Cardiac muscle cell (in vitro differentiated cells and primary cell): Measurements from ENCODE around the gene EMD. TPM values are rescaled to one million over a fixed set of nuclear protein-coding genes. Genes with fewer than 3 reads are reported as not detected.
"Not testable (repeated sequence)": the region's sequence is repeated elsewhere in the genome, so short reads cannot be mapped to it uniquely, and the experiment has no call there.

Experiments
- DNase-seq, 2 donors: peaks; one replicate each; pipeline versions ENCODE4 v3.0.0 to v3.0.0-alpha.2; 2010 to 2017; ENCODE audit warnings: low read depth in 1 of 2, low spot score in 1 of 2
- H3K27ac ChIP-seq: fragments of 200-600 bp; sonication (generic); 2 replicates; pipeline ENCODE4 v1.5.1; 2016
- H3K27me3 ChIP-seq: fragments of 200-600 bp; sonication (generic); 2 replicates; pipeline ENCODE4 v1.6.0; 2016; ENCODE audit warnings: control low read depth
- H3K36me3 ChIP-seq: fragments of 200-600 bp; sonication (generic); 2 replicates; pipeline ENCODE4 v1.5.1; 2016; ENCODE audit warnings: control low read depth
- H3K4me1 ChIP-seq: fragments of 200-600 bp; sonication (generic); 2 replicates; pipeline ENCODE4 v1.8.1; 2017; ENCODE audit warnings: low read depth, mild to moderate bottlenecking, mixed run types
- H3K4me3 ChIP-seq: fragments of 200-600 bp; sonication (generic); 2 replicates; pipeline ENCODE4 v1.5.1; 2016; ENCODE audit warnings: mild to moderate bottlenecking
- H3K9me3 ChIP-seq: fragments of 200-600 bp; sonication (generic); 2 replicates; pipeline ENCODE4 v1.5.1; 2017; ENCODE audit warnings: low read depth, mild to moderate bottlenecking, control low read depth
- polyA plus RNA-seq: library from polyadenylated mRNA; unstranded; fragments of >200 nt; fragmentation: Nextera tagmentation; extraction: Ambion mirVana; gene quantifications from 2 replicates; pipeline ENCODE4 v1.2.1, GENCODE V29; 2016
- total RNA-seq: library from RNA; depleted of rRNA; stranded (reverse); fragments of >200 nt; gene quantifications from 2 replicates; pipeline ENCODE4 v1.2.3, GENCODE V29; 2016
- TF ChIP-seq, protein P1 (sequence below): IDR thresholded peaks from 2 replicates; pipeline ENCODE4 v1.5.1; 2012; ENCODE audit warnings: low read depth, mild to moderate bottlenecking, low read length

Gene EMD
- total and polyA plus RNA-seq, 2 experiments from 2014 or later, result 56.9 to 77.7 TPM

DNA sequence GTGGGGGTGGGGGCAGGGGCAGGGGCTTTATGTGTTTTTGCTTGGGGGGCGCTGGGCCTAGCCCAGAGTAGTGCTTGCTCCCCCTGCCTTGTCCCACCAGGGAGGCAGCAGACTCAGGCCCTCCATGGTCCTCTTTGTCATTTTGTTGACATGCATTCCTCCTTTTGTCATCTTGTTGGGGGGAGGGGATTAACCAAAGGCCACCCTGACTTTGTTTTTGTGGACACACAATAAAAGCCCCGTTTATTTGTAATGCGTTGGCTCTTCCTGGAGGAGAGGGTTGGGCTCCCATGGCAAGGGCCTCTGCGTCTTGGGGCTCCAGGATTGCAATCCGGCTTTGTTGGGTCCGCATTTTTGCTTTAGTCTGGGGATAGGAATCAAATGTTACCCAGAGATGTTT lies 2.2 kb downstream of the EMD start:
- H3K4me3 ChIP-seq, result no peak overlapping the region
- no peaks in the 10 kb centered on the region for H3K36me3 ChIP-seq
- DNase-seq, result no peak
- no peaks in the 10 kb centered on the region for H3K27me3 ChIP-seq
- H3K4me1 ChIP-seq, result no peaks in the 10 kb centered on the region
- TF ChIP-seq, protein P1, sequence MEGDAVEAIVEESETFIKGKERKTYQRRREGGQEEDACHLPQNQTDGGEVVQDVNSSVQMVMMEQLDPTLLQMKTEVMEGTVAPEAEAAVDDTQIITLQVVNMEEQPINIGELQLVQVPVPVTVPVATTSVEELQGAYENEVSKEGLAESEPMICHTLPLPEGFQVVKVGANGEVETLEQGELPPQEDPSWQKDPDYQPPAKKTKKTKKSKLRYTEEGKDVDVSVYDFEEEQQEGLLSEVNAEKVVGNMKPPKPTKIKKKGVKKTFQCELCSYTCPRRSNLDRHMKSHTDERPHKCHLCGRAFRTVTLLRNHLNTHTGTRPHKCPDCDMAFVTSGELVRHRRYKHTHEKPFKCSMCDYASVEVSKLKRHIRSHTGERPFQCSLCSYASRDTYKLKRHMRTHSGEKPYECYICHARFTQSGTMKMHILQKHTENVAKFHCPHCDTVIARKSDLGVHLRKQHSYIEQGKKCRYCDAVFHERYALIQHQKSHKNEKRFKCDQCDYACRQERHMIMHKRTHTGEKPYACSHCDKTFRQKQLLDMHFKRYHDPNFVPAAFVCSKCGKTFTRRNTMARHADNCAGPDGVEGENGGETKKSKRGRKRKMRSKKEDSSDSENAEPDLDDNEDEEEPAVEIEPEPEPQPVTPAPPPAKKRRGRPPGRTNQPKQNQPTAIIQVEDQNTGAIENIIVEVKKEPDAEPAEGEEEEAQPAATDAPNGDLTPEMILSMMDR, result no peak
- no peak overlapping the region for H3K27ac ChIP-seq
- H3K9me3 ChIP-seq, result no peaks in the 10 kb centered on the region

DNA sequence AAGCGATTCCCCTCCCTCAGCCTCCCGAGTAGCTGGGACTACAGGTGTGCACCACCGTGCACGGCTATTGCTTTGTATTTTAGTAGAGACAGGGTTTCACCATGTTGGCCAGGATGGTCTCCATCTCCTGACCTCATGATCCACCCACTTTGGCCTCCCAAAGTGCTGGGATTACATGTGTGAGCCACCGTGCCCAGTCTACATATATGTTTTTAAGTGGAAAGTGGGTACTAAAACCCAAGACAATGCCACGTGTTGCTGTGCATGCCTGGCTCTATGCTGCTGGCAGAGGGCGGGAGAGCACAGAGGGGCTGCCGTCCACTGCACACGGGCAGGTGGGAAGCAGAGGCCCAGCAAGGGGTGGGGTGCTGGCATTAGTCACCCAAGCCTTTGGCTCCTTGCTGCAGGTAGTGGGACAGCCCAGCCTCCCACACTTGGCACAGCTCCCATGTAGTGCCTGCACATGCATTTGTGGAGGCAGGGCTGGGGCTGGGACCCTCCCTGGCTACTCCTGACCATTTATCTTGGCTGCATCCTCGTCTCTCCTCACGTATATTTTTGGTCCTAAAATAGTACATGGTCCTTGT lies 3.5 kb downstream of the EMD start:
- DNase-seq, result no peak
- Histone ChIP-seq H3K27ac (no peak overlapping the region), H3K4me3 (no peak overlapping the region), H3K36me3 (no peaks in the 10 kb centered on the region), H3K9me3 (no peaks in the 10 kb centered on the region), H3K27me3 (no peaks in the 10 kb centered on the region), H3K4me1 (no peaks in the 10 kb centered on the region)
- TF ChIP-seq, protein P1, result no peak

DNA sequence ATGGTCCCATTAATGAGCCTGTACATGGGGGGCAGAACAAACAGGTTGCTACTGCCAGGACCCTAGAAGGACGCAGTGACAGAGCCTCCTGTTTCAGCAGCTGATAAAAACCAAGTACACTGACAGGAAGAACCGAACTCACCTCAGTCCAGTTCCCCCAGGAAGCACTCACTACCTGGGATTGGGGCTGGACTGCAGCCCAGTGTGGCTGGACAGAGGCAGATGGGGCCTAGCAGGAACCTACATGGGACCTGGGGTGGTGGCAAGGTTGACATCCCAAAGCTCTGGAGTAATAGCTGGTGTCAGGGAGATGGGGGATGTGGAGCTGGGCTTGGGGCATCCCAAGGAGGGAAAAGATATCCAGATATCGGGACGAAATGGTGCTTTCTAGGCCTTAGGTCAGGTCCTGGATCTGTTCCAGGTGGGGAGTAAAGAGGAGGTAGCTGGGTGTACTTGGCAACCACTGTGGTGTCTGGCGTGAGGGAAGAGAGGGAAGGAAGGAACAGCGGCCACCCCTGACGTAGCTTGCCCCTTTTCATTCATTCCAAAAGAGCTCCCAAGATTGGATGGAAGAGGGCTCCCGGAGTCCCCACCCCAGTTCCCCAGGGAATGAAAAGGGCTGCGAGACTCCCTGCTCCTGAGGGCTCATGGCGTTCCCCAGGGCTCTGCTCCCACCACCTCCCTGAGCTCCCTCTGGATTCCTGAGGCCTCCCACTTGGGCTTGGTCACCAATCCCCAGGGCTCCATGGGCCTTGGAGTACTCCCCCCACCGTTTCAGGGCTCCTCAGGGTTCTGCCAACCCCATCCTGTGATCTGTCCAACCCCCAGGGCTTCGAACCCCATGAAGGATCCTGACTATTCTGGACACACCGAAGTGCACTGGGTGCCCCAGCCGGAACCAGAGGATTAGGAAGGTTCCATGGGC lies 4.5 kb downstream of the EMD start:
- Histone ChIP-seq H3K4me3 (no peak overlapping the region), H3K36me3 (no peaks in the 10 kb centered on the region), H3K9me3 (no peaks in the 10 kb centered on the region), H3K27me3 (no peaks in the 10 kb centered on the region), H3K27ac (no peak overlapping the region), H3K4me1 (no peaks in the 10 kb centered on the region)
- no peak for DNase-seq
- TF ChIP-seq, protein P1, result no peak

DNA sequence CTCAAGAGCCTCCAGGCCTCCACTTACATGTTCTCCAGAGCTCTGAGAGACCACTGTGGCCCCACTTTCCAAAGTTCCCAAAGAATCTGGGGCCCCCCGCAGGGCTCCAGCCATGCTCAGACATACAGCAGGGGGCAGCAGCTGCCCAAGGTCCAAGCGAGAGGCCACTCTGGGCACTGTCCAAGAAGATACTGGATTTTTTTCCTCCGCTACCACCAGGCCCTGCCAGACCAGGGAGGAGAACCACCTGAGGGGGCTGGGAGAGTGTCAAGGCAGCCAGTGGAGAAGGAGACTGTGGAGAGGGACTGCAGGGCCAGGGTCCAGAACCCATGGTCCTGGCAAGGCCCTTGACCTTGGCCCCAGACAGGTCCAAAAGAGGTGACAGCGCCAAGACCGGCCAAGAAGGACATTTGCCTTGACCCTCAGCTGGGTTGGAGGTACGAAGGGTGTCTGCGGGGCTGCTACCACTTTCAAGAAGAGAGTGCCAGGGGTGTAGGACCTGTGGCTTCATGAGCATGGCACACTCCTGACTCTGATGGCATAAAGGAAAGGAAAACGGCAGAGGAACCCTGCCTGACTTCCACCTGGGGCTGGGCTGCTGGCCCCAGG lies 5.3 kb downstream of the EMD start:
- H3K4me1 ChIP-seq, result no peaks in the 10 kb centered on the region
- H3K27ac ChIP-seq, result no peak overlapping the region
- TF ChIP-seq, protein P1, result peak; percentile 54
- no peaks in the 10 kb centered on the region for H3K9me3 ChIP-seq
- H3K27me3 ChIP-seq, result no peaks in the 10 kb centered on the region
- H3K4me3 ChIP-seq, result no peak overlapping the region
- H3K36me3 ChIP-seq, result no peaks in the 10 kb centered on the region
- DNase-seq, result no peak

DNA sequence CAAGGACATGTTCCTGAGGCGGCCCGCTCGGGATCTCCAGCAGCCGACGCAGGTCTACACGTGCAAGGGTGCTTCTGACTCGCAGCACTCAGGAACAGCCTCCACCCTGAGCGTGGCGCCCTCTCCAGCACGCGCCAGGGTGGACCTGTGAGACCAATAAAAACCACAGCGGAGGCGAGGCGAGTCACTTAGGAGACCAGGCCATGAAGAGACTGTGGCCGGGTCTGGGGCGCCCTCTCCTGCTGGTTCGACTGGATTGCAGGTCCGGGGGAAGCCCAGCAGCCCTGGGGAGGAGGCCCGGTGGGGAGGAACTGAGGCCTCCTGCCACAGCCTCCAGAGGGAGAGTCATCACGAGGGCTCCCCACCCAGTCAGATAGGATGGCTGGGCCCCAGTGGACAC lies 9.0 kb downstream of the EMD start:
- H3K4me1 ChIP-seq, H3K36me3 ChIP-seq, H3K27ac ChIP-seq, H3K4me3 ChIP-seq, H3K27me3 ChIP-seq, H3K9me3 ChIP-seq, DNase-seq: not testable (repeated sequence)

DNA sequence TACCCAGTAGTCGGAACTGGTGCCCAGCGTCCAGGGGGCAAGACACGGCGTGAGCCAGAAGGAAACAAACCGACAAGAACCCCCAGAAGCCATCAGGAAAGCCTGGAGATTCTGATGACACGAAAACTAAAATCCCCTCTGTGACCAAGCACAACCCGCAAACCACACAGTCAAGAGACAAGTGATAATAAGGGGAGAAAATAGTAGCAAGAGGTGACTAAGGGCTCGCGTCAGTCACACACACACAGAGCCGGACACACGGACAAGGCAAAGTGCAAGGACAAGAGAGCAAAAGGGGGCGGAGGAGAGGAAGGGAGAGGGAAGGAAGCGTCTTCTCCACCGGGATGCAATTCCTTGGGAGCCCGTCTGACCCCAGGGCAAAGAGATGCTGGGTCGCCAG lies 9.6 kb downstream of the EMD start:
- not testable (repeated sequence) for H3K27ac ChIP-seq, H3K36me3 ChIP-seq, H3K4me1 ChIP-seq, H3K27me3 ChIP-seq, DNase-seq, H3K4me3 ChIP-seq, H3K9me3 ChIP-seq

DNA sequence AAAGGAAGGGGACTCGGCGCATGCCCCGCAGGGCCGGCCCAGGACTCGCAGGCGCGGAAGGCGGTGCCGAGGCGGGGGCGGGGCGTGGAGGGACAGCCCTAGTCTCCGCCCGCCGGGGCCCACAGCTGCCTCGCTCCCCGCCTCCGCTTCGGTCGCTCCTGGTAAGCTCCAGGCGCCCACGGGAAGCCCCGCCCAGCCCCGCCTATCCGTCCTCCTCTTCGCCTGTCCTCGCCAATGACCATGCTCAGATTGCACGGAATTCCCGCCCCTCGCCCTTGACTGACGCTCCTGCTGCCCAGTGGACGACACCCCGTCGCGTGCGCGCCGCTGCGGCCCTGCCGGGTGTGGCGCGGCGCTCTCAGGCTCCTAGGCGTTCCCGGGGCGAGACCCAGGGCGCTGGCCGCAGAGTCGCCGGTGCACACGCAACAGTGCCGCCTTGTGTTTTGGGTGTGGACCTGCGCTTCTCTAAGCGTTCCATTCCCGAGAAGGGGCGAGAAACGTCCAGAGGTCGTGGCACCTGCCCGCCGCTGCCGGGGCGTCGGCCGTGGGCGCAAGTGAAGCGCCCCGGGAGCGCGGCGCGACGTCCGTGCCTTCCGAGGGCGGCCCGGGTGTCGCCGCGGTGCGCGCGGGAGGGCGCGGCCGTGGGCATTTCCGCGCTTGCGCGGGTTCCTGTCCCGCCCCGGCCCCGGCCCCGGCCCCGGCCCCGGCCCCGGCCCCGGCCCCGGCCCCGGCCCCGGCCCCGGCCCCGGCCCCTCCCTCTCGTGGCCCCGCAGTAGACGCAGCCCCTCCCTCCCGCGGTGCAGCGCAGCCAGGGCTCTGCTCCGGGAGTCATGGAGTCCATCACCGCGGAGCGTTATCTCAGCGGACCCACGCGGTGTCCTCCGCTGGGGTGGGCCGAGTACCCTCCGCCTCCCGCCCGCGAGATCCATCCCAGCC lies 11.0 kb downstream of the EMD start:
- H3K36me3 ChIP-seq, H3K27ac ChIP-seq, H3K4me3 ChIP-seq, H3K9me3 ChIP-seq, H3K4me1 ChIP-seq, DNase-seq, H3K27me3 ChIP-seq: not testable (repeated sequence)

DNA sequence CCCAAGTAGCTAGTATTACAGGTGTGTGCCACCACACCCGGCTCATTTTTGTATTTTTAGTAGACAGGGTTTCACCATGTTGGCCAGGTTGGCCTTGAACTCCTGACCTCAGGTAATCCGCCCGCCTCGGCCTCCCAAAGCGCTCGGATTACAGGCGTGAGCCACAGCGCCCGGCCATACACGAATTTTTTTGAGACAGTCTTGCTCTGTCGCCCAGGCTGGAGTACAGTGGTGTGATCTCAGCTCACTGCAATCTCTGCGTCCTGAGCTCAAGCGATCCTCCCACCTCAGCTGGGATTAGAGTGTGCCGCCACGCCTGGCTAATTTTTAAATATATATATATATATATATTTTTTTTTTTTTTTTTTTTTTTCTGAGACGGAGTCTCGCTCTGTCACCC lies 17.3 kb downstream of the EMD start:
- not testable (repeated sequence) for H3K9me3 ChIP-seq, DNase-seq, H3K27ac ChIP-seq, H3K4me3 ChIP-seq, H3K27me3 ChIP-seq, H3K4me1 ChIP-seq
- H3K36me3 ChIP-seq, result peaks cover 12% of the 10 kb centered on the region
